Measurements from ENCODE around the gene ACLY.
"Not testable (repeated sequence)": the region's sequence is repeated elsewhere in the genome, so short reads cannot be mapped to it uniquely, and the experiment has no call there.

The ACLY gene

DNA sequence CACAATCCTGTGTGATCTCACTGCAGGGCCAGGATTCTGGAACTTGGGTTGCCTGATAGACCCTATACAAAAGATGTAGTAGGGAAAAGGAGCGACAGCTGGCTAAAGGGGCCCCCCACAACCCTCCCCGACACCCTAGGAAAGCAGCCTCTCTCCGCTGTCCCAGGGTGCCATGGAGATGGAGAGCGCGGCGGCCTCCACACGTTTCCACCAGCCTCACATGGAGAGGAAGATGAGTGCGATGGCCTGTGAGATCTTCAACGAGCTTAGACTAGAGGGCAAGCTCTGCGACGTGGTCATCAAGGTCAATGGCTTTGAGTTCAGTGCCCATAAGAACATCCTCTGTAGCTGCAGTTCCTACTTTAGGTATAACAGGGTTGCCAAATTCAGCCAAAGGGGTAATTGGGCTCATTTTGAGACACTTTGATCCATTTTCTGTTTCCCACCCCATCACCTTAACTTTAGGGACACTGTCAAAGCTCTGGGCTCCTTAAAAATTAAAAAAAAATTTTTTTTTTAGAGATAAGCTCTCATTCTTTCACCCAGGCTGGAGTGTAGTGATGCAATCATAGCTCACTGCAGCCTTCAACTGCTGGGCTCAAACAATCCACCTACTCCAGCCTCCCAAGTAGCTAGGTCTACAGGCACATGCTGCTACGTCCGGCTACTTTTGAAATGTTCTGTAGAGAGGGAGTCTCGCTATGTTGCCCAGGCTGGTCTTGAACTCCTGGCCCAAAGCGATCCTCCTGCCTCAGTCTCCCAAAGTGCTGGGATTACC lies 80.8 kb downstream of the ACLY start, which contains the start of gene KLHL10:
Gene KLHL10 (plus strand): TSS at position 65 of the 778 bp plus-strand sequence. CDS start 108 bp downstream, at position 173.
- FAIRE-seq, result no peak
- DNase-seq (ENCODE audit: extremely low spot score, insufficient read length, low read depth), result no peak

- DNase-seq (ENCODE audit: extremely low spot score, insufficient read length, low read depth), result no peak
- no peak for FAIRE-seq
These were observed 82.1 kb downstream of the ACLY start for GRCh38 chr17:41836550-41837196.

DNA sequence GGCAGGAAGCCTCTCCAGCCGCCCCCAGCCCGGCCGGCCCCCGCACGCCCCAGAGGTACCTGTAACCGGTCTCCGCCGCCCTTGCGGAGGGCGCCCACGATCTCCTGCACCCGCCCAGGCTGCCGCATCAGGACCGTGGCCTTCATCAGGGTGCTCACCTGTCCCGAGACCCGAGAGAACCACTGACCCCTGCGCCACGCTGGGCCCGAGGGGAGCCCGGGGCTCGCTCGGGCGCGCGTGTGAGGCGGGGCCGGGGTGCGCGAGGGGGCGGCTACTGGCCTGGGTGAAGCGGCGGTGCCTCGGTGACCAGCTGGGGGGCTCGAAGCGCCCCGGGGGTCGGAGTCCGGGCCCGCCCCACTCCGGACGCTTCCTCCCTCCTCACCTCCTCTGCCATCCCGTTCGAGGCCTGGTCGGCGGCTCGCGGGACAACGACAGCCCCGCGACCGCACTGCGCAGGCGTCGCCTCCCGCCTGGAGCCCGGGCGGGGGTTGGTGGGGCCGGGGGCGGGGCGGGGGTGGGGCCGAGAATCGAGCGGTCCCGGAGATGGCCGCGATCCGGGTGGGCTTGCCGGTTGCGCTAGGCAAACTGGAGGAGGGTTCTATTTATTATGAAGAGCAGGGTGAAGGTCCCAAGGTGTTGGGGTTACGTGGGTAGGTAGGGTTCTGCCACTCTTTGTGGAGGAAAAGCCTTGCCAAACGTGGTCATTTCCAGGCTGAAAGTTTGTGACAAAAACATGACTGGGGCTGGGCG lies 82.8 kb downstream of the ACLY start, which contains the start of gene NT5C3B:
Gene NT5C3B (minus strand): TSS at position 433 of the 750 bp plus-strand sequence. CDS start 39 bp downstream, at position 394.
- DNase-seq (ENCODE audit: extremely low spot score, insufficient read length, low read depth), result peak; percentile 66
- FAIRE-seq, result no peak

GRCh38 chr17:41835214-41835799 lies 83.4 kb downstream of the ACLY start:
- DNase-seq (ENCODE audit: extremely low spot score, insufficient read length, low read depth) (no peak), FAIRE-seq (no peak)

GRCh38 chr17:41829961-41830360 lies 88.8 kb downstream of the ACLY start:
- not testable (repeated sequence) for FAIRE-seq; DNase-seq (ENCODE audit: extremely low spot score, insufficient read length, low read depth)

DNA sequence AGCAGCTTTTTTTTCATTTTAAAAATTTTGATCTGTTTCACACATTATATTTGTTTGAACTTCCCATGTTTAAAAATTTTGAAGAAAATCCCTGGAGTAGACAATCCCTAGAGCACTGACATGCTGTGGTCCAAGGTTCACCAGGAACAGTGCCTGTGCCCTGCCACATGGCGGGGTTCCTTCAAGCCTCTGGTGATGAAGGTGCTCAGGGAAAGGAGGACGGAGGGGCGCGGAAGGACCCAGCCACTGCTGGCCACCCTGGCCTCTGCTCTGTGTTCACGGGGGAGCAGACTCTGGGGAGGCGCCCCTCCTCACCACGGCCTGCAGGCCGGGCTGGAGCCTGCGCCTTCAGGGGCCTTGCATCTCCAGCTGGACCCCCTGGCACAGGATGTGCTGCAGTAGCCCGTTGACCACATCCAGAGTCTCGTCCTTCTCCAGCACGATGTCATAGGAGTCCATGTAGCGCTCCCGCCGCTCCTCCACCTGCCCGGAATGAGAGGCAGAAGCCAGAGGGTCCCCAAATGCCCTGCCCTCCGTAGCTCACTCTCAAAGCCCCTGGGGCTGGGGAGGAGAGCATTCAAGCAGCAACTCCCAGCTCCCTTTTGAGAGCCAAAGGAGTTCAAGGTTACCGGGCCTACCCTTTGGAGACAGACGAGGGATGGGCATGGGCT lies 93.4 kb downstream of the ACLY start:
- no peak for FAIRE-seq

GRCh38 chr17:41824086-41824485 lies 94.7 kb downstream of the ACLY start:
- DNase-seq (ENCODE audit: extremely low spot score, insufficient read length, low read depth), result no peak
- FAIRE-seq, result no peak

More for the DNA sequence above, 93.4 kb downstream of the ACLY start:
- no peak for DNase-seq (ENCODE audit: extremely low spot score, insufficient read length, low read depth)

DNA sequence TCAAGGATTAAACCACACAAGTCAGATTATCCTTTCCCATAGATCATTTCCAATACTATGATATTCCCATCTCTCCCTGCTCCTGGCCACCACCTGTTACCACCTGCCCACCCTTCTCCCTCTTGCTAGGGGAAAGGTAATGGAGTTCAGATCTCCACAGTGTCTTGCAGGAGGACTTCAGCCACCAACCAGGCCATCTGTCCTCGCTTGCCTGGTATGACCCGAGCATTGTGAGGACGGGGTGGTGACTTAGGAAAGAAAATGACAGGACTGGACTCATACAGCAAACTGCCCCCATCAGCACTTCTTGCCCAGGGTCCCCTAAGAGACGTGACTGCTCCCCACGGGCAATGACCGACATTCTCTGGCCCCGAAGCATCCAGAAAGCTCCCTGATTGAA lies 95.2 kb downstream of the ACLY start:
- FAIRE-seq, result no peak
- no peak for DNase-seq (ENCODE audit: extremely low spot score, insufficient read length, low read depth)

- FAIRE-seq, result no peak
- DNase-seq (ENCODE audit: extremely low spot score, insufficient read length, low read depth), result no peak
These were observed 95.6 kb downstream of the ACLY start for GRCh38 chr17:41823141-41823524.

- FAIRE-seq, result no peak
- DNase-seq (ENCODE audit: extremely low spot score, insufficient read length, low read depth), result no peak
These were observed 96.3 kb downstream of the ACLY start for GRCh38 chr17:41822216-41823140.

GRCh38 chr17:41821776-41822175 lies 97.0 kb downstream of the ACLY start:
- no peak for FAIRE-seq
- no peak for DNase-seq (ENCODE audit: extremely low spot score, insufficient read length, low read depth)

GRCh38 chr17:41818024-41818423 lies 100.7 kb downstream of the ACLY start:
- FAIRE-seq (no peak), DNase-seq (ENCODE audit: extremely low spot score, insufficient read length, low read depth) (no peak)

Measured in GM18507 (cell line).